Superior temporal gyrus (tissue), 1 donor: Measurements from ENCODE around the gene BTBD10.

ENCODE experiments used
- DNase-seq: peaks from one replicate; pipeline ENCODE4 v3.0.0-alpha.2; 2016; ENCODE audit errors: extremely low spot score

BTBD10 gene

GRCh38 chr11:13339195-13340153 is 123.5 kb downstream of the BTBD10 start:
- no peak for DNase-seq

GRCh38 chr11:13338427-13339069 is 124.5 kb downstream of the BTBD10 start:
- no peak for DNase-seq

GRCh38 chr11:13338019-13338426 is 125.0 kb downstream of the BTBD10 start:
- no peak for DNase-seq
